ENCODE data around the gene CACNA2D4. TPM values are rescaled to one million over a fixed set of nuclear protein-coding genes. Genes with fewer than 3 reads are reported as not detected.

The CACNA2D4 gene
- polyA plus RNA-seq, 10 donors: 1.3 to 4.4 (median 2.2) TPM

DNA sequence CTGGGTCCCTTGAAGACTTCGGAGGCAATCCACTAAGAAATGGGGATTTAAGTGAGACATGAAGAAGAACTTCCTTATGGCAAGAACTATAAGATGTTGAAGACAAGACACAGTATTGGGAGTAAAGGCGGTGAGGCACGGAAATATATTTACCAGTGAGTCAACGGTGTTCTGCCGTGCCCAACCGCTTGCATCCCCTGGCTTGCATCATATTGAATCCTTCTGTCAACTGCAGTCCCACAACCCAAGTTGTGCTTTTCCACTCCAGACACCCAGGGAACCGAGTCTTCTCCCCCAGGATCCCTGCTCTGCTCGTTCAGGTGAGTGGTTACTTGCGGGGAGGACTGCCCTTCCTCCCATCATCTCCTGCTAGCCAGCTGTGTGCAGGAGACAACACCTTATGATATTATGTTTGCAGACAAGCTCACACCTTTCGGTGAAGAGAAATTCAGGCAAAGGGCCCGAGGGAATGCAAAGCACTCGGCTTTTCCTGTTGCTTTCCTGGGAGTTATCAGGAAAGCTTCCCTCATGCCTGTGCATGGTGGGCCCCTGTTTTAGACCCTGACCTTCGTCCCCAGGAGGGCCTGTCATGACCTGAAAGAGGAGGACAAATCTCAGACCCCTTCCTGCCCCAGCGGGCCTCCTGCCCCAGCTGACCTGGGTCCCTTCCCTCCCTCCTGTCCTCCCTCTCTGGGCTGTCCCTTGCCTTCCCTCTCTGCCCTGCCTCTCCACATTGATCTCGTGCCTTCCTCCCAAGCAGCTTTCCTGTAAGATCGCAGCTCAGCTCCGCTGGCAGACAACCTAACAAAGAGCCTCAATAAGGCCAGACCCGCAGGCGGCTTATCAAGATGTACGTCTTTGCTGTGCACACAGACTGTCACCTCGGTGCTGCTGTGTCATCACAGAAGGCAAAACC, 102.4 kb downstream of the CACNA2D4 start:
- no peak for DNase-seq

- no peak for DNase-seq
These were observed 103.3 kb downstream of the CACNA2D4 start for GRCh38 chr12:1815108-1815507.

- no peak for DNase-seq
These were observed 104.2 kb downstream of the CACNA2D4 start for GRCh38 chr12:1814266-1814665.

DNA sequence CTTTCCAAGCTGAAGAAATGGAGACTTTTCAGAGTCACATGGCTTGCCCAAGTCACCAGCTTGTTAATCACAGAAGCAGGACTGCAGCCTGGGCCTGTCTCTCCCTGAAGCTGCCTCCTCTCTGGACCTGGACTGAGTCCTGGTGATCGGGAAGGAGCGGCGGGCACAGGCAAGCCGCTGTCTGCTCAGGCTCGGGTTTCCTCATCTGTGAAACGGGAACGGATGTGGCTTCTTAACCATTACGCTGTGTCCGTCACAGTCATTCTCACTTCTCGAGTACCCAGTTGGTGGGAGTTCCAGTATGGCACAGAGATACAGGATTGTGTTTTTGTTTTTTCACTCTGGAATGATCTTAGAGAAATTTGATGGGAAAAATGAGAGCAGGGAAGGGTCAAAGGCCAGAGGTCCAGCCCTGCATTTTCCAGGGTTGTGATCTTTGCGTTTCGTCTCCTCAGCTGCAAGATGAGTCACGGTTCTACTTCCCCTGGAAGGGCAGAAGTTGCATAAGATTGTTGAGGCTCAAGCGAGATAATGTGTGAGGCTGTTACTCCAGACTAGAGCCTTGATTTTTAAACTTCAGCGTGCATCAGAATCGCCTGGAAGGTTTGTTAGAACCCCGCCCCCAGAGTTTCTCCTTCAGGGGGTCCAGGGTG, 105.7 kb downstream of the CACNA2D4 start:
- no peak for DNase-seq

DNA sequence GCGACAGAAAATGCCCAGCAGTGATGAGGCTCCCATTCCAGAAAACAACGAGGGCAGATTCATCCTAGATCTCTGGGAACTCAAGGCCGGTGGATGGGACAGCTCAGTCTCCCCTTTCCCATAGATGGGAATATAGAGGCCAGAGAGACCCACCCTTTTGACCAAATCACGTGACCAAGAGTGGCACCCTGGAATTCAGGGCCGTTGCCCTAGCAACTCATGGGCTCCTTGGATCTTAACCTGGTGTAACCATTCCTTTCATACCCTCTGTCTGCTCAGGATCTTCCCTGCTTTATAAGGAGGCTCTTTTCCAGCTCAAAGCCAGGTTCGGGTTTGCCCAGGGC, 106.5 kb downstream of the CACNA2D4 start:
- DNase-seq: no peak

DNA sequence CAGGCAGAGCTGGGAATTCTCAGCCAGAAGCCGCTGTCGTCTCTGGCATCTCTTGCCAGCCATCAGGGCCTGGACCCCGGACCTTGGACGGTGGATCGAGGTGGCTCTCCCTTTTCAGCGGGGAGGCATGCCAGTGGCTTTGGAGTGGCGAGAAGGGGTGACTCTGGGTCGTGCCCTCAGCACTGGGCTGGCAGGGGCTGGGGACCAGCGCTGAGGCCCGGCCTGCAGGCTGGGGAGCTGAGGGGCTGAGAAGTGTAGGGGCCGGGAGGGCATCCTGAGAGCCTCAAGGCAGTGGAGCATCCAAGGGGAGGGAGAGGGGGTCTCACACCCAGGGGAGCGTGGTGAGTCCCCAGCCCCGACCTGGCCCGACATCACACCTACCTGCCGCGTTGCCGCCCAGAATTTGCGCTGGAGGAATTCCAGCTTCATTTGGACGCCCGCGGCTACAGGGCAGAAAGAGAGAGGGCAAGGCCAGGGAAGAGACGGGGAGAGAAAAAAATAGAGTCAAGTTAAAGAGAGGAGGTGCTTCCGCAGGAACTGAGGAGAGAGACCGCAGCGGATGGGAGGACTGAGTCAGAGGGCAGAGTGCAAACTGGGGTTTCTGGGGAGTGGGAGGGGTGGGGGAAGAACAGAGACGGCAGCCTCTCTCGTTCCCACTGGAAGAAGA, 107.0 kb downstream of the CACNA2D4 start:
- no peak for DNase-seq

DNA sequence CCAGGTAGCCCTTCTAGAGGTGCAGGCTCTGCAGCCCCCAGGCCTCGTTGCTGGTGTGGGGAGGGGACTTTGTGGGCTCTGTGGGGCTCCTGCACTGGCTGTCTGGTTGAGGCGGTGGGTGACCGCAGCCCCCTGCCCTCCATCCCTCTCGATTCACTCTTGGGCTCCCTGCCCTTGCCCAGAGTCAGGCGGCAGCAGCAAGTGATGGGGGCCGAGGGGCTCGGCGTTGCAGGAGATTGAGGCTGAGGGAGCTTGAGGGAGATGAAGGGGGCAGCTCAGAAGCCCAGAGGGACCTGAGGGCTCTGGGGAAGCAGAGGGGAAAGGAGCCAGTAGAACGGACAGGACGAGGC, 107.5 kb downstream of the CACNA2D4 start:
- no peak for DNase-seq

GRCh38 chr12:1810201-1810930, 108.1 kb downstream of the CACNA2D4 start:
- no peak for DNase-seq

GRCh38 chr12:1809591-1810190, 108.8 kb downstream of the CACNA2D4 start:
- no peak for DNase-seq

- no peak for DNase-seq
These were observed 109.5 kb downstream of the CACNA2D4 start for GRCh38 chr12:1808798-1809480.

DNA sequence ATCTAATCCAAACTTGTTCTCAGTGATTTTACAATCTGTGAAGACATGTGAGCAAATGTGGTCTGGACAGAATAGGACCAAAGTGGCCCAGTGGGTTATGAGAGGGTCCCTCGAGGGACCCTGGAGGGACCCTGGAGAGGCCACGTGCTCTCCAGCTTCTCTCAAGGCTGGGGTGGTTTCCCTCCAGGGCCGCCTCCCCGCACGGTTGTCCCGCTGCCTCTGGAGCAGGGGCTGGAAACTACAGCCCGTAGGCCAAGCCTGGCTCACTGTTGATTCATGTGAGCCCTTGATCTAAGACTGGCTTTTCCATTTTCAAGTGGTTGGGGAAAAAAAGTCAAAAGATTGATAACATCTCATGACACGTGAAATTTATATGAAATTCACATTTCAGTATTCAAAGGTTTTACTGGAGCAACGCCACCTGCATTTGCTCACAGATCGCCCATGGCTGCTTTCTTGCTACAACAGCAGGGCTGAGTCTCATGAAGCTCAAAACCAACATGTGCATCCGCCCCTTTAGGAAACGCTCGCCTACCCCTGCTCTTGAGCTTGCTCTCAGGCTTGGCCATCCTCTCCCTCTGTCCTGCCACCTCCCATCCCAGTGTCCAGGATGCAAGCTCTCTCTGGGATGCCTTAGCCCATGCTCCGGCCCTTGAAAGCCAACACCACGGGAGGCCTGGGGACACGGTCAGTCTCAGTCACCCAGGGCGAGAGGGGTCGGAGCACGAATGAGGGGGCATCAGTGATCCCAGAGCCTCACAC, 110.2 kb downstream of the CACNA2D4 start:
- DNase-seq: no peak

DNA sequence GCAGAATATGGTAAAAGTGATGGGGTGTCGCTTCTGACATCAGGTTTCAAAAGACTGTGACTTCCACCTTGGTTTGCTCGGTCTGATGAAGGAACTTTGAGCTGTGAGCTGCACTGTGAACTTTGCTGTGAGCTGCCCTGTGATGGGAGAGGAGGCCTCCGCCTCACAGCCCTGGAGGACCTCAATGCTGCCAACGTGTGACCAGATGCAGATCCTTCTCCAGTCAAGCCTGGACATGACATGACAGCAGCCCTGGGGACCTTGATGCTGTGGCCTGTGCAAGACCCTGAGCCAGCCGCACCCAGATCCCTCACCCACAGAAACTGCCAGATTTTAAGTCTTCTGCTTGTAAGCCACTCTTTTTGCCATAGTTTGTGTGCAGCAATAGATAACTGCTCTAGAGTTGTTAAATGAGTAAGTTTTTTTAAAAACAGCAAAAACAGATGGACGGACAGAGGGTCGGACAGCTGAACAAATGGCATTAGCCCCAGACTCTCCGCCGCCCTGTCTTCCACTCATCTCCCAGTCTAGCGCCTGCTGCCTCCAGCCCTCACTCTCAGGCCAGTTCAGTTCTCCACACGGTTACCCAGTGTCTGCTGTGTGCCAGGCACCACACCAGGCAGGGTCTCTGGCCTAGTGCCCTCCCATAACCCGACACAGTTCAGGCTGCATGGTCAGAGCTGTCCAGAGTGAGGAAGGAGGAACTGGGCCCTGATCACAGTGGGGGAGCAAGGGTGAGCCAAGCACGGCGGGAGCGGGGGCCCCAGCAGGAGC, 111.2 kb downstream of the CACNA2D4 start:
- DNase-seq: no peak

DNA sequence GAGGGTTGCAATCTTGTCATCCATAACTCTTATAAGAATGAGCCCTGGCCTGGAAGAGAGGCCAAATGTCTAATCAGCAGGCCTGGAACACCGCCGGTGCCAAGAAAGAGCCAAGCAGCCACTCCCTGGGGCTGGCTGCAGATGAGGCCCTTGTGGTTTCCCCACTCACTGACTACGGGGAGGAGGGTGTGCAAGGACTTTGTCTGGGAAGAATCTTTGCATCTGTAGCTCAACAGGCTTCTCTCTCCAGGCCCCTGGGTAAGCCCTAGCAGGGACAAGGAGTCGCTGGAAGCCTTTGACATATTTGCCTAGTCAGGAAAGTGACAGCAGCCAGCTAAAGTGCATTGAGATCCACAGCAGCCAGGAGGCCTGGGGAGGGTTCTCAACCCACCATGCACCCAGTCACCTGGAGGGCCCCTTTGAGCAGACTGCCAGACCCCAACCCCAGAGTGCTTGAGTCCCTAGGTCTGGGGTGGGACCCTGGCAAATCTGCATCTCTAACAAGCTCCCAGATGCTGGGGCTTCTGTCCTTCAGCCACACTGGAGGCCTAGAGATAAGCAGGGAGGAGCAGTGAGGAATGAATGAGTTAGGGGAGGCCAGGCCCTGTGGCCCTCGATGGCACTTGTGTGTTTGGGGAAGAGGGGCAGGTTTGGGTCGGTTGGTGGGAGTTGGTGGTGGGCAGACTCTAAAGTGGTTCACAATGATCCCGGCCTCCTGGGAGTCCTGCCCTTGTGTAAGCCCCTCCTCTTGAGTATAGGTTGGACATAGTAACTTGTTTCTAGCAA, 112.0 kb downstream of the CACNA2D4 start:
- DNase-seq: no peak

- DNase-seq: no peak
These were observed 112.9 kb downstream of the CACNA2D4 start for GRCh38 chr12:1805441-1806081.

DNA sequence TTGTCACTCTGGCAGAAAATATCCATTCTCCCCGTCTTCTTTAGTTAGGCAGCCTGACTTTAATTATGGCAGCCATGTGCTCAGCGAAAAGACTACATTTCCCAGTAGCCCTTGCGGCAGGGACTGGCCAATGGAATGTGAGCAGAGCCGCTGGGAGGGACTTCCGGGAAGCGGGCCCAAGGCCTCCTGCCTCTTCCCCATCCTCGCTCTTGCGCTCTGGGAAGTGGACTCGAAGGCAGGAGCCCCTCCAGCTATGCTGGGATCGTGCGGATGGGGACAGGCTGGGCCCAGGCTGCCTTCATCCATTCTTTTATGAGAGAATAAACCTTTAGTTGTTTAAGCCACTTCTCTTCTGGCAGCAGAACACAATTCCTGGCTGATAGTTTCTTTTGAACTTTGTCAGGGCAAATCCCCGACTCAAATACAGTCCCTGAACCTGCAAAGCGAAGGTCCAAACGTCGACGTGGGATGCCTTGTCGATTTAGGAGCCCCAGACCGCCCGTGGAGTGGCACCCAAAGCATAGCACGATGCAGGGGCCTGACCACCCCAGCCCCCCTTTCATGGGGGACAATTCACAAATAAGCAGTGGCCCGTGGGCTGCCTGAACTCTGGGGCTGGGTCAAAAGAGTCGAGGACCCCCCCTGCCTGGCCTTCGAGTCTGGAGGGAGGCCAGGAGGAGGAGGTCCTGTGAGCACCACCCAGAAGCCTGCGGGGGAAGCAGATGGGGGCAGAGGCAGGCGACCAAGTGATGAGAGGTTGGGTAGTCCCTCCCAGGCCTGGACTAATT, 113.7 kb downstream of the CACNA2D4 start:
- DNase-seq: peak; percentile 91 to 96 (median 91)

DNA sequence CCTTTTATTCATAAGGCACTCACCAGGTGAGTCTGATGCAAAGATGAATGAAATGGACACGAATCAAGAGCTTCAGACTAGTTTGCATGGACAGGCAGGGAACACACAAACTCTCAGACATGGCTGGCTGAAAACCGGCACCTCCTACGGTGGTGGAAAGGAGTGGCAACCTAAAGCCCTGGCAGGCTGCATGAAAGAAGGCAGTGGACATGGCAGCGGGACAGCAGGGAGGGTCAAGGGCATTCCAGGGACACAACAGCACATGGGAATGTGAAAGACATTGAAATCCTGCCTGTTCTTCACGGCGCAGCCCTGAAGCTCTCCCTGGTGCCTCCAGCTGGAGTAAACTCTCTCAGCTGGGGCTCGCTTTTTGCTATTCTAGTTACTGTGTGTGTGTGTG, 114.7 kb downstream of the CACNA2D4 start:
- DNase-seq: no peak

DNA sequence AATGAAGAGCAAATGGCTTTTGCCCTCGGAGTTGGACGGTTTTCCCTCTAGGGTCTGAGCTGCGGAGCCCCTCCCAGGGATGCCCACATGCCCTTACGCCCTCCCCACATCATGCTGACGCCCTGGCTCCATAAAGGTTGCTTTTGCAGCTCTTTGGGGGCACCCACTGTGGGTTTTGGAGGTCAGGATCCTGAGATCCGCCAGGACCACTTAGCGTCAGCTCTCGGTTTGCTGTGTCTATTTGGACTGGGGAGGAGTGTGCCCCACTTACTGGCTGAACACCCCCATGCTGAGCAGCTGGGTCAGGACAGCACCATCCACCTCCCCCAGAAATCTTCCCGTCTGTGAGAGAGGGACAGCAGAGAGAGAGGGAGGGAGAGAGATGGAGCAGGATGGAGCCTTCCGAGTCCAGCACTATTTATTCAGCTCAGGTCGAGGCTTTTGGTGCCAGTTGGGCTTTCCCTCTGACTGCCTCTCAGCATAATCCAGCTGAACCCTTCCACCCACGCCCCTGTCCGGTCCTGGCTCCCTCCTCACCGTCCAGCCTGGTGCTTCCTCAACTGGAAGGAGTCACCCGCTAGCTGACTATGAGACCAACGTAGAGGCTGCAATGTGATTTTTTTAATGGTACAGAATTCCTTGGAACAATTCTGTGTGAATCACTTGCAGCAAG, 117.0 kb downstream of the CACNA2D4 start:
- no peak for DNase-seq

Data from muscle of back (tissue), 11 donors.